Fibroblast of skin of right biceps (primary cell): ENCODE data around the gene RNF182.
A peak's percentile ranks its signal among the peaks of the same experiment; 100 is the strongest.
"Not testable (repeated sequence)": the region's sequence is repeated elsewhere in the genome, so short reads cannot be mapped to it uniquely, and the experiment has no call there.

Experiments used
- DNase-seq: peaks from one replicate; pipeline ENCODE4 v3.0.0-alpha.2; 2013

Gene RNF182

DNA sequence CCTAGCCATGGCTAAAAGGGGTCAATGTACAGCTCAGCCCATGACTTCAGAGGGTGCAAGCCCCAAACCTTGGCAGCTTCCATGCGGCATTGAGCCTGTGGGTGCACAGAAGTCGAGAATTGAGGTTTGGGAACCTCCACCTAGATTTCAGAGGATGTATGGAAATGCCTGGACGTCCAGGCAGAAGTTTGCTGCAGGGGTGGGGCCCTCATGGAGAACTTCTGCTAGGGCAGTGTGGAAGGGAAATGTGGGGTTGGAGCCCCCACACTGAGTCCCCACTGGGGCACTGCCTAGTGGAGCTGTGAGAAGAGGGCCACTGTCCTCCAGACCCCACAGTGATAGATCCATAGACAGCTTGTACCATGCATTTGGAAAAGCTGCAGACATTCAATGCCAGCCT, 47.9 kb downstream of the RNF182 start:
- DNase-seq: not testable (repeated sequence)

DNA sequence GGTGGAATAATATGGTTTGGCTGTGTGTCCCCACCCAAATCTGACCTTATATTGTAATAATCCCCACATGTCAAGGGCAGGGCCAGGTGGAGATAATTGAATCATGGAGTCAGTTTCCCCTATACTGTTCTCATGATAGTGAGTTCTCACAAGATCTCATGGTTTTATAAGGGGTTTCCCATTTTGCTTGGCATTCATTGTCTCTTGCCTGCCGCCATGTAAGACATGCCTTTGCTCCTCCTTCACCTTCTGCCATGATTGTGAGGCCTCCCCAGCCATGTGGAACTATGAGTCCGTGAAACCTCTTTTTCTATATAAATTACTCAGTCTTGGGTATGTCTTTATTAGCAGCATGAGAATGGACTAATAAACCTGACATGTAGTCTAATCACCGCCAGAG, 48.7 kb downstream of the RNF182 start:
- not testable (repeated sequence) for DNase-seq

DNA sequence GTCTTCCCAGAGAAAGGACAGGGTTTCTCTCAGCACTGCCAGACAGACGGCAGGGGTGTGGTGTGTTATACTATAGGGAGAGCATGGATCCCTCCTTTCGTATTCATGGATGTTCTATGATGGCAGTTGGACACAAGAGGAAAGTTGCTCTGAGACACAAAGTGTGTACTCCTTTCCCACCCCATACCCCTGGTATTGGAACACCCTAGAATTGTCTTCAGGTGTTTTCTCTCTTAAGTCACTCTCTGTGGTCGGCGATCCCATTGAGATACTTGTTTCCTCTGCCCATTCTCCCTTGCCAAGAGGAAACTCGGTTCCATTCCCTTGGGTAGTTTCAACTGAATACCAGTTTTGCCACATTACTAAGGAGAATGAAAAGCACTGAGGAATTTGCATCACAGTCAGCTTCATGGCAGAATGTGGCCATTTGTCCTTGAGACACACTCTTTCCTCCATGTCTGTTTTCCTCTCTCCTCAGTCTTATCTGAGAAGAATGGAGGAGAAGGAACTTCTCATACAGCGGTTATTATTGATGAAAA, 53.4 kb downstream of the RNF182 start:
- no peak for DNase-seq

DNA sequence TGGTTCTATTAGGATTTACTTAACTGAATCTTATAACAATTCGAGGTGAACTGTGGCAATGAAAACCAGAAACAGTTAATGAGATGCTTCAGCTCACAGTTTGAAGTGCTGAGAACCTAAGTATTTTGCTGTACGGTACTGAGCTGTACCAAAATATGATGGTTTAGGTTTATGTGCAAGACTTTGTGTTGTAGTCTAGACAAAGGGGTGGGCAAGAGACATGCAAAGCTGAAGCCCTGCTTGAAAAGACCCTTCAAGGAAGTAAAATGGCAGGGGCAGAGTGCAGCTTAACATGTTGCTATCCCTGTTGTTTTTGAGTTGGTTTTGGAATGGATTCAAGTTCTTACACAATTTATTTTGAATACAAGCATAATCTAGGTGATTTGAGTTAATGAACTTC, 54.0 kb downstream of the RNF182 start:
- no peak for DNase-seq

DNA sequence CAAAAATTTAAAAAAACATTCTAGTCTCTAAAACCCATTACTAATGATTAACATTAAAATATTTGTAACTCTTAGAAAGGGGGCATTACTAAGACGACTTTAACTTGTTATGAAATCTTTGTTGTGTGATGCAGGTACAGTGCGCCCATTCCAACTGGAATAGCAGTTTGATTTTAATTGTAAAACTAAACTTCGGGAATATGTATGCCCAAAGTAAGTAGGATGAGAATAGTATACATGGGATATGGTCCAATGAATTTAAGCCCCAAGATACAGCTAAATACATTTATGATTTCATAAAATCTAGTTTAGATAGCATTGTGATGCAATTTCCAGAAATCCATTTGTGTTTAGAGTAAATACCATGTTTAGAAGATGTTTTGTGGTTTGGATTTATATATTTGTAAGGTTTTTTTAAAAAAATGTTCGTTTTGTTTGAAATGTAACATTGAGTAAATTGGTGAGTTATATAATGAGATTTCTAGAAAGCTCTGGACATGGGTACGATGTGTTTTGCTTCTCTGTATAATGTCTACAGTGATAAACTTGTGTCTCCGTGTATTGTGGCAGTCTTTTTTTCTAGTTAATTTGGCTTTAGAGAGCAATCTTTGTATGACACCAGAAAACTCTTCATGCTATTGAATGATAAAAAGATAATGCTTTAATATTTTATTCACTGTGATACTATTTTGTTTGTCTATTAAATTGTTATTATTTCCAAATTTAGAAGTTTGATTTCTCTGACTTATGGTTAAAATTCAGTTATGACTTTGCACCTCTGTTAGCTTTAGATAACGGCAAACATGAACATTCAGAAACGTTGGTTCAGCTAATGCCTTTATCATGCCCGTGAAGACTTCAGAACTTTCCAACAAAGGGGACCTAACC, 54.8 kb downstream of the RNF182 start:
- DNase-seq: no peak

DNA sequence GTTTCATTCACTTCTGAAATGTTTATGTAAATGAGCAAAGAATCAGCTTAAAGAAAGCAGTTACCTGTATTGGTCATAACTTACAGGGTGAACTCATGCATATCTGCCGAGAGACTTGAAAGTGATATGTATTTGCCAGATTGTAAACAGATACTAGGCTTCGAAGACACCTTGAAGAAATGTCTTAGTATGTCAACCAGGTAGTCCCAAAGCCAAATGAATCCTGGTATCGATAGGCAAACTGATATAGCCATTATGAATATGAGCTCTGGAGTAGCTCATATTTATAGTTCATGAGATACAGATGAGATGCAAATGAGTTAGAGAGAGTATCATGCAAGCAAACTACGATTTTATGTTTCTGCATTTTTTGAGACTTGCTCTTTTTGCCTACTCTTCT, 55.8 kb downstream of the RNF182 start:
- DNase-seq: no peak

DNA sequence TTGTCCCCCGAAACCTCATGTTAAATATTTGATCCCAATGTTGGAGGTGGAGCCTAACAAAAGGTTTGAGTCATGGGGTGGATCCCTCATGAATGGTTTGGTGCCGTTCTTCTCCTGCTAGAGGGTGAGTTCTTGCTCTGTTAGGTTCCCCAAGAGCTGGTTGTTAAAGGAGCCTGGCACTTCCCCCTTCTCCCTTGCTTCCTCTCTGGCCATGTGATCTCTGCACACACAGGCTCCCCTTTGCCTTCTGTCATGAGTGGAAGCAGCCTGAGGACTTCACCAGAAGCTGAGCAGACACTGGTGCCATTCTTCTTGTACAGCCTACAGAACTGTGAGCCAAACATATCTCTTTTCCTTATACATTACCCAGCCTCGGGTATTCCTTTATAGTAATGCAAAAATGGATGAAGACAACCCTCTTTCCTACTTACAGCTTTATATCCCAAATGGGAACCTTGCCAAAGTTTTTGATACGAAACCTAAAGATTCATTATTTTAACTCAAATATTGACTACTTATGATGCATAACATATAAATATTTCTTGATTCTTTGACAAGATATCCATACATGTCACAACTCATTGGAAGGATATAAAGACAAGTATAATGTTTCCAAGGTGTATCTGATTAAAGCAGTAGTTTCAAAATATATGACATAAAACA, 61.0 kb downstream of the RNF182 start:
- no peak for DNase-seq

DNA sequence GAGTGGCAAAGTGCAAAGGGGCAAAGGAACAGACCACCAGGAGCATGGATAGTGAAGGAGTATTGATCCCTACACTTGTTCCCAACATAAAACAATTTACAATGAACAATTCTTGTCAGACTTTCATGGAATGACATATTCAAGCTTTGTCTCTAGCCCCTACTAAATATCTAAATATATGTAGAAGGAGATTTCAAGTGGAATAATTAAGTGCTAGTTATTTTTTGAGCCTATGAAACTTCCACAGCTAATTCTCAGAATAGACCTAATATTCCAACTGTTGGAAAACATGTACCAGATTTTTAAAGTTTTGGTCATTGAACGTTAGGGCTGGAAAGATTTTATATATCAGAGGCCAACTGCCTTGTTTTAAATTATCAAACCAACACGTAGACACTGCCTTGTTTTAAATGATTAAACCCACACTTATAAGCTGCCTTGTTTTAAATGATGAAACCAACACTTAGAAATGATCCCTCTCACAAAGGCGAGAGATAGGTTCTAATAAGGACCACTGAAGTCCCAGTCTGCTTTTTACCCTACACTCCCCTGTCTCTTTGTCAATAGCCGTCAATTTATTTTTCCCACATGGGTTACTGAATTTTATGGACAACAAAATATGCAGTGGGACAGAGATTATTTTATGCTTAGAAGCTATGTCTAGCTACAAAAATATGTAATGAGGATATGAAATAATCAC, 62.1 kb downstream of the RNF182 start:
- DNase-seq: no peak

DNA sequence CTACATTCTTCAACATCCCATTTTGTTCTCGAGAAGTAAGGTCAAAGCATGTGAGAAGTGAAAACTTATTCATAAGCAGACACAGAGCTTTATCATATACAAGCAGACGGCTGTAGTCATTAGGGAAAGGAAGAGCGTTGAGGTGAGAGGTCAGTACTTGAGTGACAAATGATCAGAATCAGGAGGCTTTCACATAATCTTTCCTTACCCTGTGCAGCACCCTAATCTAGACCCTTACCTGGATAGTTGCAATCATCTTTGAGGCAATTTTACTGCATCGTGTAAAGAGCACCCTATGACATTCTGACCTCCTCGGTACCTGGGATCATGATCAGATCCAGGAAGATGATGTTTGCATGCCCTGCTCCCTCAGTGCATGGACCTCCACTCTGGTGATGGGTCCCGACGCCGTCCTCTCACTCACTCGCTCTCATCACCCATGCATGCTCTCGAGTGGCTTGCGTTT, 62.7 kb downstream of the RNF182 start:
- no peak for DNase-seq

DNA sequence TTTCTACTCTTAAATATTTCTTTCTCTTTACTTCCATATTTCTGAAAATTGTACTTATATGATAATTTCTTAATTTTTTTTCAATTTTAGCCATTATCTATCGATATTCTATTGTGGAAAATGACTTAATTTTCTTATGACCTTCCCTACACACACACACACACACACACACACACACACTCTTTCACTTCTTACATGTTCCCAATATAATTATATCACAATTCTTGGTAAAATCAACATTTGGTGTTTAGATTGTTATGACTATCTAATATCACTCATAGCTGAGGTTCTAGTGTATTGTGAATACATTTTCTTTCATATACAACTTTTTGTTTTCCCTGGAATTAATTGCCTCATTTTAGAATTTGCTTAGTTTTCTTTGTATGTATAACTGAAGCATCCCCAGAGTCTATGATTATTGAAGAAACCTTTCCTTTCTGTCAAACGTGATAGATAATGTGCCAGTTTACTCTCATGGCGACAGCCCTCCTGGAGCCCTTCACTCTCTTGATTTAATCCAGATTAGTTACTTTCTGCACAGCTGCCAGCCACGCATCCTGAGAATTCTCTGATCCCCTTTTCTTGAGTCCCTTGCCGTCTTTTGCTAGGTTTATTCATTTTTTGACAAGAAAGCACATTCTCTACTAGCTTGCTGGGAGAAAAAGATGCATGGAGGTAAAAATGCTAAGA, 63.4 kb downstream of the RNF182 start:
- DNase-seq: no peak

DNA sequence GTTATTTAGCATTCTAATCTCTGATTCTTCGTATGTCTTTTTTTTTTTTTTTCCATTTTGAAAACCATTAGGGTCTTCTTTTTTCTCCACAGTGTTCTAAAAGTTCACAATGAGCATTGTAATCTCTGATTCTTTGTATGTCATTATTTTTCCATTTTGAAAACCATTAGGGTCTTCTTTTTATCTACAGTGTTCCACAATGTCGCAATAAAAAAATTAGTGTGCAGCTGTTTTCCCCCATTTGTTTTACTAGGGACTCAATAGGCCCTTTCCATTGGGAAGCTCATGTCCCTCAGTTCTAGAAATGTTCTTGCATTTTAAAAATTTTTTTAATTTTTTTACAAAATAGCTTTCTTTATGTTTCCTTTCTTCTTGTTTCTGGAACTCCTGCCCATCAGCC, 64.2 kb downstream of the RNF182 start:
- no peak for DNase-seq

DNA sequence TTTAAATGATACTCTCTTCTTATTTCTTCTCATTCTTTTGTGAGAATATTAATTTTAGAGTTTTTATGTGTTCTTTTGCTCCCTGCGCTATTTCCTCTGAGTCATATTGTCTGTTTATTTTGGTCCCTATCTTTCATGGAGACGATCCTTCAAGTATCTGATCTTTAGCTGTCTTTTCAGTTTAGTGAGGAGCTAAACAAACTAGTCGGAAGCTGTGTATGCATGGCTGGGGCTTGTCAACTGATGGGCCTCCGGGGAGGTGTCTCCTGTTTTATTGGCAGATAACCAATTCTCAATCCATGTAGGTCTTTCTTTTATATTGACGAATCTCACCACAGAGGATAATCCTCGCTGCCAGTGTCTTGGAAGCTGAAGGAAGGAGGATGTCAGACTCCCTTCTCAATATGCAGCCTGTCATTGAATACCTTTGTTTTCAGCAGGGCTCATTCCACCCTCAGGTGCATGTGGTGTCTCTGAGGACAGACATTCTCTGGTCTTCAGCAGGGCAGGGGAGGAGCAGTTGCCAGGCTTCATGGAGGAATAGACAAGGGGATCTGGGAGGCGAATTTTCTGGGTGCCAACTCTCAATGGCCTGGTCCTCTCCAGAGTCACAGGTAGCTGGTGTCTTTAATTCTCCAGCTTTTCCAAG, 64.9 kb downstream of the RNF182 start:
- no peak for DNase-seq

DNA sequence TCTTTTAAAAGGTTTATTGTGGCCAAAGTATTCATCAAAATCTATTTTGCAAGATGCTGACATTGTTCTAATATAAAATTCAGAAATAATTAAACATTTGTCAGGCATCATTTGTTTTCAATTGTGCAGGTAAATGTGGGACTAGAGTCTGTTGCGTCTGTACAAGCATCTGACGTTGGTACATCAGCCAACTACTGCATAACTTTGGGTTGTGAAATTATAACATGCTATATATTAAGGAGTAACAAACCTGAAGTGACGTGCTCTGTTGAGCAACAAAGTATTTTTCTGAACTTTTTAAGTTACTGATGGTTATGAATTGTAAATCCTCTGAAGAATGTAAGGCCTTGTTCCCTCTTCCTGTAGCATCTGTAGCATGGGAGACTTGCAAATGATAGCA, 66.0 kb downstream of the RNF182 start:
- DNase-seq: peak; percentile 10

DNA sequence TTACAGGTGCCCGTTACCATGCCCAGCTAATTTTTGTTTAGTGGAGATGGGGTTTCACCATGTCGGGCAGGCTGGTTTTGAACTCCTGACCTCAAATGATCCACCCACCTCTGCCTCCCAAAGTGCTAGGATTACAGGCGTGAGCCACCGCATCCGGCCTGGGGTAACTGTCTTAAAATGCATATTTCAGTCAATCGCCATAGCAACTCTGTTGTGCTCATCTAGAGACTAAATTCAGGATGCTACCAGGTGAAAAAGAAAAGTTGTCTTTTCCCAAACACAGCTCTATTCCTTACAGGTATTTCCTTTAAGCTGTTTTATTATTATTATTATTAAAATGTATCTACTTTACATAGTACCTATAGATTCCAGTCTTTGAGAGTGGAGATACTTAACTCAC, 66.6 kb downstream of the RNF182 start:
- no peak for DNase-seq

DNA sequence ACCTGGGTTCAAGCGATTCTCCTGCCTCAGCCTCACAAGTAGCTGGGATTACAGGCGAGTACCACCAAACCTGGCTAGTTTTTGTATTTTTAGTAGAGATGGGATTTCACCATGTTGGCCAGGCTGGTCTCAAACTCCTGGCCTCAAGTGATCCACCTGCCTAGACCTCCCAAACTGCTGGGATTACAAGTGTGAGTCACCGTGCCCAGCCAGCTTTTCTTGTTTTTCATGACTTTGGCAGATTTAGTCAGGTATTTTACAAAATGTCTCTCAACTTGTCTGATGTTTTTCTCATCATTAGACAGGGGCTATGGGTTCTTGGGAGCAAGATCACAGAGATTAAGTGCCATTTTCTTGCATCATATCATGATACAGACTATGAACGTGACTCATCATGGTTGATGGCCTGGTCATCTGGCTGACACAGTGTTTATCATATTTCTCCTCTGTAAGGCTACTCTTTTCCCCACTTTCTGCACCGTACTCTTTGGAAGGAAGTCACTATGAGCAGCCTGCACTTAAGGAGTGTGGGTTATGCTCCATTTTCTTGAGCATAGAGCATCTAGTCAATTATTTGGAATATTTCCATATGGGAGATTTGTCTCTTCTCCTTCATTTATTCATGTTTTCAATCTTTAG, 67.8 kb downstream of the RNF182 start:
- DNase-seq: peak; percentile 84

DNA sequence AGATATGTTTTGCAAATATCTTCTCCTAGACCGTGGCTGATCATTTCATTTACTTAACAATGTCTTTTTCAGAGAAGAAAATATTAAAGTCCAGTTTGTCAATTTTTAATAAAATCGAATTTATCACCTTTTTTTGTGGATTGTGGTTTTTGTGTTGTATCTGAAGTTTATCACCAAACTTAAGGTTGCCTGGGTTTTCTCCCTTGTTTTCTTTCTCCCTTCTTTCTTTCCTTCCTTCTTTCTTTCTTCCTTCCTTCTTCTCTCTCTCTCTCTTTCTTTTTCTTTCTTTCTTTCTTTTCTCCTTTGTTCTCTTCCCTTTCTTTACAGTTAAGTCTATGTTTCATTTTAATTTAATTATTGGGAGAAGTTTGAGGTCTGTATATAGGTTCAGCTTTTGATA, 68.7 kb downstream of the RNF182 start:
- DNase-seq: no peak

DNA sequence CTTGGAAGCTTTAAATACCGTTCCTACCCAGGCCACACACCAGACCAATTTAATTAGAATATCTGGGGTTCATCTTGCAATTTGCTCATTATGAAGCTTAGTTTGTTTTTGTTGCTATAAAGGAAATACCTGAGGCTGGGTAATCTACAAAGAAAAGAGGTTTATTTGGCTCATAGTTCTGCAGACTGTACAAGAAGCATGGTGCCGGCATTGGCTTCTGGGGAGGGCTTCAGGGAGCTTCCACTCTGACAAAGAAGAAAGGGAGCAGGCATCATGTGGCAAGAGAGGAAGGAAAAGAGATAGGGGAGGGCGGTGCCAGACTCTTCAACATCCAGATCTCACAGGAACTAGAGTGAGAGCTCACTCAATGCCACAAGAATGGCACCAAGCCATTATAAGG, 73.6 kb downstream of the RNF182 start:
- no peak for DNase-seq

DNA sequence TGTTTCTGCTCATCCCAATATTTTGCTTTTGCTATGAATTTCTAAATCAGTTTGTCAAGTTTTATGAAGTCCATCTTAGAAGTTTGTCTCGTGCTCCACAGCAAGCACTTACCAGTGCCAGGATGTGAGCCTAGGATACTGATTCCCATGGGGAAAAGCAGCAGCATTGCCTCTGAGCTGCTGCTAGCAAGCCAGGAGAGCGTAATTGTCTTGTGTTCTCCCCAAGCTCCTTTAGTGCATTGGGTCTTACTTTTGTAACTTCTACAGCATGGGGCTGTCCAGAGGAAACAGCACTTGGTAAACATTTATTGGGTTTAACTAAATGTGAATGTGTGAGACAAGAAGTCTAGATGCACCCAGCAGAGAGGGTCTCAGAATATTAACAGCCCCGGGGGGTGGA, 76.1 kb downstream of the RNF182 start:
- no peak for DNase-seq

DNA sequence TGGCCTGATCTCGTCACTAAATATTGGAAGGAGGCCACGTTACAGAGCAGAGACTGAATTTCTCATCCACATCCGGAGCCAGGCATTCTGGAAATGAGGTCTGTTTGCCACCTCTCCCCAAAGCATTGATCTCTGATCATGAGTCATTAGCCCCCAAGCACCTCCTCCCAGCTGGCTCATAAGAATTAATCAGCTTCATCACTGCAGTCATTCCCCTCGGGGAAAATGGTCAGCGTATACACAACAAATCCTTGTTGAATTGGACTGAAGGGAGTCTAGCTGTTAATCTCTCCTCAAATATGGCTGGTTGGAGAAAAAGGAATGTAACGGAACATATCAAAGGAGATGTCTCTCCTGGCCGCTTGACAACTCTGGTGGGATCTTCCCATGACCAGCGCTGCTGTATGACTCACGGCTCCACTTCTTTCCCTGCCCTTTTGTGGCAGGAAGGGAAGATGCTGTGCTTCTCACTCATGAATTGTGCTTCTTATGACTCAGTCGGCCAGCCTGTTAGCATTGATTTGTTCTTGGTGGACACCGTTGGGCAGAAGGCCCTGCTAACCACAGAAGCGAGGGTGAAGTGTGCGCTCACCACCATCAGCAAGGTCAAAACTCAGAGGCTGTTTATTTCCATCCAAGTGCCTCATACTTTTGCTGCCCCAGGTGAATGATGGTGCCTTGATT, 76.7 kb downstream of the RNF182 start:
- DNase-seq: peak; percentile 99

DNA sequence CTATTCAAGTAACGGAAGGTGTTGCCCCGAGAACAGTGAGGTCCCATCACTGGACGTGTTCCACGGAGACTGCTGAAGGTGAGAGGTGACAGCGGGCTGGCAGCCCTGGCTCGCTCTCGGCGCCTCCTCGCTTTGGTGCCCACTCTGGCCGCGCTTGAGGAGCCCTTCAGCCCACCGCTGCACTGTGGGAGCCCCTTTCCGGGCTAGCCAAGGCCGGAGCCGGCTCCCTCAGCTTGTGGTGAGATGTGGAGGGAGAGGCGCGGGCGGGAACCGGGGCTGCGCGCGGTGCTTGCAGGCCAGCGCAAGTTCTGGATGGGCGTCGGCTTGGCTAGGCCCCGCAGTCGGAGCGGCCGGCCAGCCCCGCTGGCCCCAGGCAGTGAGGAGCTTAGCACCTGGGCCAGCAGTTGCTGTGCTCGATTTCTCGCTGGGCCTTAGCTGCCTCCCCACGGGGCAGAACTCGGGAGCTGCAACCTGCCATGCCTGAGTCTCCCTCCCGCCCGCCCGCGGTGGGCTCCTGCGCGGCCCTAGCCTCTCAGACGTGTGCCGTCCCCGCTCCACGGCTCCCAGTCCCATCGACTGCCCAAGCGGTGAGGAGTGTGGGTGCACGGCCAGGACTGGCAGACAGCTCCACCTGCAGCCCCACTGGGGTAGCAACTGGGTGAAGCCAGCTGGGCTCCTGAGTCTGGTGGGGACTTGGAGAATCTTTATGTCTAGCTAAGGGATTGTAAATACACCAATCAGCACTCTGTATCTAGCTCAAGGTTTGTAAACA, 77.6 kb downstream of the RNF182 start:
- DNase-seq: no peak
